Left ventricle myocardium inferior (tissue), 1 donor: ENCODE data around the gene SOBP. TPM values are rescaled to one million over a fixed set of nuclear protein-coding genes. Genes with fewer than 3 reads are reported as not detected.

Source experiments
- DNase-seq: peaks from one replicate; pipeline ENCODE4 v3.0.0-alpha.2; 2020
- H3K27ac ChIP-seq: fragments of 200-600 bp; replicated peaks from 2 replicates; pipeline ENCODE4 v1.8.0; 2021
- H3K27me3 ChIP-seq: fragments of 200-600 bp; 2 replicates; pipeline ENCODE4 v1.8.0; 2021; ENCODE audit warnings: low read depth
- H3K36me3 ChIP-seq: fragments of 200-600 bp; 2 replicates; pipeline ENCODE4 v1.8.0; 2021
- H3K4me1 ChIP-seq: fragments of 200-600 bp; 2 replicates; pipeline ENCODE4 v1.8.0; 2021
- H3K4me3 ChIP-seq: fragments of 200-600 bp; 2 replicates; pipeline ENCODE4 v1.8.0; 2021; ENCODE audit warnings: mild to moderate bottlenecking, moderate library complexity
- H3K9me3 ChIP-seq: fragments of 200-600 bp; replicated peaks from 2 replicates; pipeline ENCODE4 v1.8.0; 2021
- intact Hi-C: fragments of 100-400 bp; cut with micrococcal nuclease; formaldehyde crosslinking; loops from one replicate; pipeline ENCODE4 v1.11.0; 2022
- total RNA-seq: library from RNA; stranded (reverse); fragmentation: NEBNext Ultra II Directional; extraction: Animal tissue kit (Norgen Biotek cat#: 25700); gene quantifications from one replicate; pipeline ENCODE4 v1.2.1, GENCODE V29; 2021
- TF ChIP-seq, protein P1 (sequence below): fragments of 200-600 bp; IDR thresholded peaks from 2 replicates; pipeline ENCODE4 v1.8.0; 2021; ENCODE audit warnings: antibody characterized with exemption, mild to moderate bottlenecking, borderline replicate concordance
- donor health status: DM: no; HTN: yes; CAD: no; lungs with severe emphysema.

SOBP gene
- total RNA-seq, 1 donor from 2014 or later = 22.9 TPM

GRCh38 chr6:107679457-107679856, 189.5 kb downstream of the SOBP start:
- Histone ChIP-seq H3K27ac (no peak overlapping the region), H3K4me3 (no peak overlapping the region), H3K9me3 (peaks cover 12% of the 10 kb centered on the region), H3K27me3 (no peaks in the 10 kb centered on the region), H3K36me3 (no peaks in the 10 kb centered on the region), H3K4me1 (peaks cover 10% of the 10 kb centered on the region)
- peak; percentile 38 for DNase-seq
- TF ChIP-seq, protein P1, sequence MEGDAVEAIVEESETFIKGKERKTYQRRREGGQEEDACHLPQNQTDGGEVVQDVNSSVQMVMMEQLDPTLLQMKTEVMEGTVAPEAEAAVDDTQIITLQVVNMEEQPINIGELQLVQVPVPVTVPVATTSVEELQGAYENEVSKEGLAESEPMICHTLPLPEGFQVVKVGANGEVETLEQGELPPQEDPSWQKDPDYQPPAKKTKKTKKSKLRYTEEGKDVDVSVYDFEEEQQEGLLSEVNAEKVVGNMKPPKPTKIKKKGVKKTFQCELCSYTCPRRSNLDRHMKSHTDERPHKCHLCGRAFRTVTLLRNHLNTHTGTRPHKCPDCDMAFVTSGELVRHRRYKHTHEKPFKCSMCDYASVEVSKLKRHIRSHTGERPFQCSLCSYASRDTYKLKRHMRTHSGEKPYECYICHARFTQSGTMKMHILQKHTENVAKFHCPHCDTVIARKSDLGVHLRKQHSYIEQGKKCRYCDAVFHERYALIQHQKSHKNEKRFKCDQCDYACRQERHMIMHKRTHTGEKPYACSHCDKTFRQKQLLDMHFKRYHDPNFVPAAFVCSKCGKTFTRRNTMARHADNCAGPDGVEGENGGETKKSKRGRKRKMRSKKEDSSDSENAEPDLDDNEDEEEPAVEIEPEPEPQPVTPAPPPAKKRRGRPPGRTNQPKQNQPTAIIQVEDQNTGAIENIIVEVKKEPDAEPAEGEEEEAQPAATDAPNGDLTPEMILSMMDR = no peak
- intact Hi-C loops = loop anchor here (10.0 kb wide), 1 partner anchor 165 kb away; no protein-coding TSS in a partner anchor

DNA sequence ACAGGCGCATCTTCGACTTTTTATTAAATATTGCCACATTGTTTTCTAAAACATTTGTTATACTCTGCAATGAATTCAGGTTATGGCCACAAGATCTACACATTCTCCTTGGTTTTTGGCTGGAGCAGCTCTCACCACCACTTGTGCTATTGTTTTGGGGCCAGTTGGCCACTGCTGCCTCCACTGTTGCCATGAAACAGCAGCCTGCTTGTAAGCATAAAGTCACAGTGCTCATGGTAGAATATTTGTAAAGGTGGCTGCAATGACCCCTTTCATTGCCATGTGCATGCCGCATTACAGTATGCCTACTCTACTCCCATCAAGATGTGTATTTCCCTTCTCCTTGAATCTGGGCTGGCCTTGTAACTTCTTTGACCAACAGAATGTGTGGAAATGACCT, 192.8 kb downstream of the SOBP start:
- Histone ChIP-seq H3K27ac (no peak overlapping the region), H3K27me3 (no peaks in the 10 kb centered on the region), H3K4me1 (no peaks in the 10 kb centered on the region), H3K9me3 (peaks cover 12% of the 10 kb centered on the region), H3K4me3 (no peak overlapping the region), H3K36me3 (no peaks in the 10 kb centered on the region)
- intact Hi-C loops = no loop called here
- DNase-seq = no peak
- TF ChIP-seq, protein P1 = no peak

GRCh38 chr6:107683183-107683582, 193.3 kb downstream of the SOBP start:
- no peaks in the 10 kb centered on the region for H3K27me3 ChIP-seq
- no peak overlapping the region for H3K4me3 ChIP-seq

GRCh38 chr6:107684996-107685395, 195.1 kb downstream of the SOBP start:
- Histone ChIP-seq H3K27ac (no peak overlapping the region), H3K4me1 (peaks cover 5% of the 10 kb centered on the region), H3K36me3 (no peaks in the 10 kb centered on the region), H3K9me3 (peaks cover 12% of the 10 kb centered on the region), H3K27me3 (no peaks in the 10 kb centered on the region), H3K4me3 (no peak overlapping the region)
- no peak for DNase-seq
- intact Hi-C loops = no loop called here
- TF ChIP-seq, protein P1 = no peak

More at GRCh38 chr6:107683183-107683582, 193.3 kb downstream of the SOBP start:
- Histone ChIP-seq H3K4me1 (no peaks in the 10 kb centered on the region), H3K27ac (no peak overlapping the region), H3K36me3 (no peaks in the 10 kb centered on the region), H3K9me3 (peaks cover 12% of the 10 kb centered on the region)
- intact Hi-C loops = no loop called here
- TF ChIP-seq, protein P1 = no peak
- no peak for DNase-seq

DNA sequence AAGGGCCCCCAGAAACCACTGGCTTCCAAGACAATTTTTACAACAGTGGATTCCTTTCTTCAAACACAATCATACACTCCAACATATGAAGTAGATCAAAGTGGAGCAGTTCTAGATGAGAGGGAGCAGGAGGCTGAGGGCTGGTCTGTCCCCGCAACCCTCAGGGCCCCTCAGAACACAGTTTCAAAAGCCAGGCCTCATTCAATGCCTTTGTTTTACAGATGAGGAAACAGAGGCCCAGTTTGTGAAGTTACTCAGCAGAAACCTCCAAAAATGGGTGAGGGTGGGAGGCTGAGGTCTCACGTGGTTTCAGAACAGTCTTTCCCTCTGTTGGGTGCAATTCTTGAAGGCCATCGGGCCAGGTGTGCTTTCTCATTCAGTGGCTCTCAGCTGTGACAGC, 199.3 kb downstream of the SOBP start:
- intact Hi-C loops = no loop called here
- TF ChIP-seq, protein P1 = no peak
- Histone ChIP-seq H3K27me3 (no peaks in the 10 kb centered on the region), H3K4me3 (no peak overlapping the region), H3K27ac (no peak overlapping the region), H3K9me3 (no peaks in the 10 kb centered on the region), H3K36me3 (no peaks in the 10 kb centered on the region), H3K4me1 (peaks cover 18% of the 10 kb centered on the region)
- DNase-seq = no peak
